ENCODE results near the gene LINC01488. TPM values are rescaled to one million over a fixed set of nuclear protein-coding genes. Genes with fewer than 3 reads are reported as not detected.

Gene LINC01488
- total RNA-seq, 1 donor from 2014 or later: not detected

- H3K4me3 ChIP-seq (ENCODE audit: low read depth, low read length): no peak overlapping the region
- TF ChIP-seq CTCF (IDR thresholded peaks at IDR 0.05; ENCODE audit: insufficient read depth, low read length, severe bottlenecking): no peak
- H3K36me3 ChIP-seq (ENCODE audit: control insufficient read depth, insufficient read depth, low read length): no peaks in the 10 kb centered on the region
- peaks cover 1% of the 10 kb centered on the region for H3K27me3 ChIP-seq (ENCODE audit: control insufficient read depth, insufficient read depth, low read length)
- FAIRE-seq: peak; percentile 40
- DNase-seq (ENCODE audit: low read depth): no peak
Measured at GRCh38 chr11:69498614-69499175, 17.2 kb downstream of the LINC01488 start.

- FAIRE-seq: no peak
- no peak for TF ChIP-seq CTCF (IDR thresholded peaks at IDR 0.05; ENCODE audit: insufficient read depth, low read length, severe bottlenecking)
- H3K36me3 ChIP-seq (ENCODE audit: control insufficient read depth, insufficient read depth, low read length): no peaks in the 10 kb centered on the region
- no peak for DNase-seq (ENCODE audit: low read depth)
- no peak overlapping the region for H3K4me3 ChIP-seq (ENCODE audit: low read depth, low read length)
- H3K27me3 ChIP-seq (ENCODE audit: control insufficient read depth, insufficient read depth, low read length): peaks cover 1% of the 10 kb centered on the region
Measured at GRCh38 chr11:69499186-69499917, 17.9 kb downstream of the LINC01488 start.

DNA sequence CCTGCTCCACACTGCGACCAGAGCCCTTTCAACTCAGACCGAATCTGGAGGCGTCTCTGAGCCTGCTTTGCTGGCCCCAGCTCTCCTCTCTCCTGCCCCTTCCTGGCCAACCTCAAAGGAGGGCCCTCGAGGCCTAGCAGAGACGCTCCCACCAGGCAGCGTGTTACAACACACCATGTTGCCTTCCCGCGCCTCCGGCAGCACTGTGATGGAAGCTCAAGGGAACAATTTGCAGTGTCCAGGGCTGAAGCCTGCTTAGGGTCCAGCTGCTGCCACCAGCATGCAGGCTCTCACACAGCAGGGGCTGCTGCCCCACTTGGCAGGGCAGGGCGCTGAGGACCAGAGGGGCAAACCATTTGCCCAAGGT lies 18.4 kb downstream of the LINC01488 start:
- Histone ChIP-seq H3K27me3 (ENCODE audit: control insufficient read depth, insufficient read depth, low read length) (peaks cover 1% of the 10 kb centered on the region), H3K36me3 (ENCODE audit: control insufficient read depth, insufficient read depth, low read length) (no peaks in the 10 kb centered on the region), H3K4me3 (ENCODE audit: low read depth, low read length) (no peak overlapping the region)
- FAIRE-seq (no peak), DNase-seq (ENCODE audit: low read depth) (no peak)
- no peak for TF ChIP-seq CTCF (IDR thresholded peaks at IDR 0.05; ENCODE audit: insufficient read depth, low read length, severe bottlenecking)

DNA sequence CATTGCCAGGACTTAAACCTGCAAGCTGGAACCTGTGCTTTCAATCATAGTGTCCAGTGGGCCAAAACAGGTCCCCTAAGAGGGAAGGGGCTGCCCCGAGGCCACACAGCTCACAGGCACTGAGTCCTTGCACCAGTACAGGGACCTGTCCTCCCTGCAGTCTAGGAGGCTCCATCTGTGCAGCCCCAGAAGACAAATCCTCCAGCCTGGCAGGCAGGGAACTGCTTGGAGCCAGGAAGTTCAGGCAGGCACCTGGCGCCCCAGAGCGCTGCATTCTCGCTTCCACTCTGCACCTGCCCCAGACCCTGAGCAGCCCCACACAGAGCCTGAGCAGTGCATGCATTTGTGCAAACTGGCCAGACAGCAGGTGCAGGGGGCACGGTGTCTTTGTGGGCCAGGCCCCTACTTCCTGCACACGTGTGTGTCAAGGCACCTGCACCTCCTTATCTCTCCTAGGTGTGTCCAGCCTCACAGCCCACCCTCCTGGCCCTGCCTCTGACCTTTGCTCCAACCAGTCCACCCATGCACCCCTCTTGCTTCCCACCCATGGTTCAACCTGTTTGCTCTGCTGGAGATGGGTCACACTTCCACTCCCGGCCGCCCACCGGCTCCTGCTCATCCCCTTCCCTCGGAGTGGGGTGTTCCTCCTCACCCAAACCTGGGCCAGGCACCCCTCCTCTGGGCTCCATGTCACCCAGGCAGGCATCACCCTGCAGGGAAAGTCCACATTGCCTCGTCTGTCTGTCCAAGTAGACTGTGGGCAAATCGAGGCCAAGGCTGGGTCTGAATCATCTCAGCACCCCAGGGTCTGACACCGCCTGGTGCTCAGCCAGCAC lies 19.0 kb downstream of the LINC01488 start:
- no peak for TF ChIP-seq CTCF (IDR thresholded peaks at IDR 0.05; ENCODE audit: insufficient read depth, low read length, severe bottlenecking)
- Histone ChIP-seq H3K27me3 (ENCODE audit: control insufficient read depth, insufficient read depth, low read length) (peaks cover 1% of the 10 kb centered on the region), H3K36me3 (ENCODE audit: control insufficient read depth, insufficient read depth, low read length) (no peaks in the 10 kb centered on the region), H3K4me3 (ENCODE audit: low read depth, low read length) (no peak overlapping the region)
- FAIRE-seq (peak; percentile 55), DNase-seq (ENCODE audit: low read depth) (no peak)

GRCh38 chr11:69501121-69501489 lies 19.6 kb downstream of the LINC01488 start:
- TF ChIP-seq CTCF (IDR thresholded peaks at IDR 0.05; ENCODE audit: insufficient read depth, low read length, severe bottlenecking): no peak
- DNase-seq (ENCODE audit: low read depth): no peak
- FAIRE-seq: no peak
- peaks cover 1% of the 10 kb centered on the region for H3K27me3 ChIP-seq (ENCODE audit: control insufficient read depth, insufficient read depth, low read length)
- no peak overlapping the region for H3K4me3 ChIP-seq (ENCODE audit: low read depth, low read length)
- no peaks in the 10 kb centered on the region for H3K36me3 ChIP-seq (ENCODE audit: control insufficient read depth, insufficient read depth, low read length)
